HepG2 (cell line): ENCODE measurements around the gene LIMA1. TPM values are rescaled to one million over a fixed set of nuclear protein-coding genes. Genes with fewer than 3 reads are reported as not detected.

Experiments used
- ATAC-seq: fragments of 200-7000 bp; cut with Tn5 transposase; 3 replicates; pipeline ENCODE4 v1.9.1; 2020; ENCODE audit warnings: mild to moderate bottlenecking, moderate library complexity
- BruUV-seq: library from RNA; stranded (reverse); fragments of 400-500 nt; replicated peaks from 2 replicates; lab custom pipeline; 2021; lab: Mats Ljungman, UMichigan
- CTCF ChIA-PET: fragments of 300-600 bp; formaldehyde crosslinking; extraction: SDS; loops from one replicate; lab custom pipeline; 2021; ENCODE audit warnings: low total read pairs, inconsistent platforms, low intra/inter-chr PET ratio; lab: Yijun Ruan, JAX
- POLR2A ChIA-PET: fragments of 350-600 bp; sonication (Branson Sonifier 250); formaldehyde crosslinking; loops from one replicate; lab custom pipeline; 2020; ENCODE audit warnings: antibody characterized with exemption, inconsistent platforms; lab: Yijun Ruan, JAX
- DNase-seq: peaks from one replicate; pipeline ENCODE4 v3.0.0-alpha.2; 2015; ENCODE audit warnings: low spot score
- FAIRE-seq: peaks from 3 replicates; lab custom pipeline; 2011; peaks lifted over from hg19 to GRCh38; lab: Jason Lieb, UNC
- H2AFZ ChIP-seq: one replicate; pipeline ENCODE4 v1.6.1; 2011; ENCODE audit warnings: low read length, inconsistent platforms
- H3K27ac ChIP-seq: fragments of 300-600 bp; 3 replicates; pipeline ENCODE4 v1.8.0; 2011; ENCODE audit warnings: mixed run types, mild to moderate bottlenecking, mixed read lengths, low read length, inconsistent platforms; ENCODE audit not compliant: insufficient read depth; ENCODE audit errors: extremely low read length
- H3K27me3 ChIP-seq, 2 experiments: fragments of 200-600 bp in 1 of 2; 2 replicates in 1 of 2; 3 replicates in 1 of 2; pipeline versions ENCODE4 v1.6.0 to v1.8.0; 2011; ENCODE audit warnings: low read length in 2 of 2, mild to moderate bottlenecking in 2 of 2, moderate library complexity in 2 of 2, inconsistent platforms in 1 of 2; ENCODE audit not compliant: insufficient read depth in 2 of 2, control insufficient read depth in 1 of 2
- H3K36me3 ChIP-seq, 2 experiments: fragments of 200-600 bp in 1 of 2; replicated peaks in 1 of 2; 2 replicates in 1 of 2; 3 replicates in 1 of 2; pipeline versions ENCODE4 v1.5.1 to v1.8.0; 2011; ENCODE audit warnings: low read length in 2 of 2, inconsistent platforms in 1 of 2; ENCODE audit not compliant: insufficient read depth in 2 of 2, control insufficient read depth in 1 of 2
- H3K4me1 ChIP-seq: 2 replicates; pipeline ENCODE4 v1.5.1; 2012; ENCODE audit warnings: low read length, inconsistent platforms; ENCODE audit not compliant: insufficient read depth
- H3K4me2 ChIP-seq: 2 replicates; pipeline ENCODE4 v1.6.0; 2011; ENCODE audit warnings: low read depth, low read length, inconsistent platforms
- H3K4me3 ChIP-seq, 3 experiments: fragments of 200-600 bp in 1 of 3; sonication (generic), shearing (Covaris generic) in 1 of 3; replicated peaks in 1 of 3; 2 replicates each; pipeline ENCODE4 v1.5.1; 2011 to 2016; ENCODE audit warnings: low read length in 3 of 3, inconsistent platforms in 2 of 3, low read depth in 2 of 3, mild to moderate bottlenecking in 2 of 3, control low read depth in 1 of 3, mixed read lengths in 1 of 3; ENCODE audit not compliant: insufficient read depth in 1 of 3
- H3K79me2 ChIP-seq: one replicate; pipeline ENCODE4 v1.6.1; 2011; ENCODE audit warnings: low read length, inconsistent platforms; ENCODE audit not compliant: insufficient read depth
- H3K9ac ChIP-seq: 2 replicates; pipeline ENCODE4 v1.6.0; 2011; ENCODE audit warnings: mild to moderate bottlenecking, low read depth, low read length, inconsistent platforms; ENCODE audit not compliant: insufficient read depth
- H3K9me3 ChIP-seq: 2 replicates; pipeline ENCODE4 v1.5.1; 2012; ENCODE audit warnings: mild to moderate bottlenecking, low read length
- H4K20me1 ChIP-seq: 2 replicates; pipeline ENCODE4 v1.6.0; 2011; ENCODE audit warnings: inconsistent platforms, mild to moderate bottlenecking, low read length, moderate library complexity; ENCODE audit not compliant: insufficient read depth
- ARNTL ChIP-seq: sonication (generic); formaldehyde crosslinking; IDR thresholded peaks from 2 replicates; pipeline ENCODE4 v1.4.0; 2020; ENCODE audit warnings: mild to moderate bottlenecking, missing genetic modification reagents
- ELF3 ChIP-seq: IDR thresholded peaks from 2 replicates; pipeline ENCODE4 v1.6.1; 2016; ENCODE audit warnings: missing genetic modification reagents, missing compliant biosample characterization
- SOX13 ChIP-seq, 3 experiments: fragments of 450-650 bp in 1 of 3; sonication (generic) in 1 of 3; formaldehyde crosslinking in 1 of 3; IDR thresholded peaks in 2 of 3; conservative IDR thresholded peaks in 1 of 3; 2 replicates each; pipeline versions ENCODE4 v1.5.0 to v1.6.1; 2016 to 2020; ENCODE audit warnings: antibody characterized with exemption in 1 of 3, mild to moderate bottlenecking in 1 of 3, missing compliant biosample characterization in 1 of 3, missing genetic modification reagents in 1 of 3, moderate library complexity in 1 of 3
- ZNF326 ChIP-seq: sonication (generic); formaldehyde crosslinking; IDR thresholded peaks from 2 replicates; pipeline ENCODE4 v1.4.0; 2020; ENCODE audit warnings: missing genetic modification reagents, borderline replicate concordance
- ZNF33B ChIP-seq: sonication (generic); formaldehyde crosslinking; IDR thresholded peaks from 2 replicates; pipeline ENCODE4 v1.5.1; 2020; ENCODE audit warnings: mild to moderate bottlenecking, missing genetic modification reagents
- ZNF784 ChIP-seq: sonication (generic); formaldehyde crosslinking; IDR thresholded peaks from 2 replicates; pipeline ENCODE4 v1.5.1; 2020; ENCODE audit warnings: missing genetic modification reagents, mild to moderate bottlenecking, borderline replicate concordance
- WGBS: methylation state at CpG from one replicate; pipeline ENCODE4 v1.1.6; 2017; ENCODE audit warnings: low lambda C conversion rate; 5-methylcytosine and 5-hydroxymethylcytosine counted together
- in situ Hi-C: cut with HindIII; loops from 2 replicates; pipeline ENCODE4 v1.10.0; 2017; ENCODE audit warnings: low pct_unique_long_range_greater_than_20kb; ENCODE audit not compliant: extremely low pct_ligation_motif_present
- intact Hi-C: fragments of 100-400 bp; cut with micrococcal nuclease; formaldehyde crosslinking; loops from one replicate; pipeline ENCODE4 v1.10.0; 2022; ENCODE audit not compliant: unreplicated experiment
- polyA plus RNA-seq, 8 experiments: library from polyadenylated mRNA; depleted of rRNA in 3 of 8; stranded (reverse) in 7 of 8; unstranded in 1 of 8; fragments of >200 nt; fragmentation: Illumina TruSeq in 4 of 8; extraction: Trizol in 4 of 8; gene quantifications; 2 replicates each; pipeline versions ENCODE4 v1.2.1 to v1.2.3, GENCODE V29; 2011 to 2016; ENCODE audit warnings: low read depth in 4 of 8, missing spikeins in 1 of 8, mixed read lengths in 1 of 8; ENCODE audit not compliant: insufficient read depth in 1 of 8
- total RNA-seq, 5 experiments: library from RNA; depleted of rRNA; stranded (reverse); fragments of >200 nt; fragmentation: Illumina TruSeq; extraction: Trizol; gene quantifications; 2 replicates each; pipeline ENCODE4 v1.2.3, GENCODE V29; 2016; ENCODE audit warnings: low read depth in 1 of 5
- TF ChIP-seq, protein P1 (sequence below): sonication (generic); formaldehyde crosslinking; IDR thresholded peaks from 2 replicates; pipeline ENCODE4 v1.5.0; 2020; ENCODE audit warnings: mild to moderate bottlenecking, missing genetic modification reagents
- TF ChIP-seq, protein P2 (sequence below): sonication (generic); formaldehyde crosslinking; IDR thresholded peaks from 2 replicates; pipeline ENCODE4 v1.5.1; 2020; ENCODE audit warnings: mild to moderate bottlenecking, missing genetic modification reagents, moderate library complexity

The LIMA1 gene
- total and polyA plus RNA-seq, 2 of the 13 experiments (the other 11 are each of a cell fraction or from before 2014, with no cell fraction given): 13.0 to 19.8 TPM

DNA sequence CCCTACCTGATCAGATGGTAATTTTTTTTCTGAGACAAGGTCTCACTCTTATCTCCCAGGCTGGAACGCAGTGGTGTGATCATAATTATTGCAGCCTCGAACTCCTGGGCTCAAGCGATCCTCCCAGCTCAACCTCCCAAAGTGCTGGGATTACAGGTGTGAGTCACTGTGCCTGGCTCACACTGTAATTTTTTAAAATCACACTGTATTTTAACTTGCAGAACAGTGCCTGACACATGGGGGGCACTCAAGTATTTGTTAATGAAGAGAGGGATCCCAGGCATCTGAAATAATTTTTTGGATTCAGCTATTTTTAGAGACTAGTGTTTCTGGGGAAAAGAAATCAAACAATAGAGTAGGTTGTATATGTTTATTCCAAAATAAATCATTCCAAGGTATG, 21.7 kb downstream of the LIMA1 start (continued):
- TF ChIP-seq, protein P1, sequence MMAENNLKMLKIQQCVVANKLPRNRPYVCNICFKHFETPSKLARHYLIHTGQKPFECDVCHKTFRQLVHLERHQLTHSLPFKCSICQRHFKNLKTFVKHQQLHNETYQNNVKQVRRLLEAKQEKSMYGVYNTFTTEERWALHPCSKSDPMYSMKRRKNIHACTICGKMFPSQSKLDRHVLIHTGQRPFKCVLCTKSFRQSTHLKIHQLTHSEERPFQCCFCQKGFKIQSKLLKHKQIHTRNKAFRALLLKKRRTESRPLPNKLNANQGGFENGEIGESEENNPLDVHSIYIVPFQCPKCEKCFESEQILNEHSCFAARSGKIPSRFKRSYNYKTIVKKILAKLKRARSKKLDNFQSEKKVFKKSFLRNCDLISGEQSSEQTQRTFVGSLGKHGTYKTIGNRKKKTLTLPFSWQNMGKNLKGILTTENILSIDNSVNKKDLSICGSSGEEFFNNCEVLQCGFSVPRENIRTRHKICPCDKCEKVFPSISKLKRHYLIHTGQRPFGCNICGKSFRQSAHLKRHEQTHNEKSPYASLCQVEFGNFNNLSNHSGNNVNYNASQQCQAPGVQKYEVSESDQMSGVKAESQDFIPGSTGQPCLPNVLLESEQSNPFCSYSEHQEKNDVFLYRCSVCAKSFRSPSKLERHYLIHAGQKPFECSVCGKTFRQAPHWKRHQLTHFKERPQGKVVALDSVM (CRISPR knock-in tag): peak; percentile 48; the same call in 1 of the 2 replicates

- Histone ChIP-seq H3K27me3 (no peaks in the 10 kb centered on the region), H2AFZ (no peak overlapping the region), H3K36me3 (no peaks in the 10 kb centered on the region), H3K4me1 (peaks cover 86% of the 10 kb centered on the region), H3K79me2 (no peaks in the 10 kb centered on the region), H3K4me2 (no peak overlapping the region), H4K20me1 (no peaks in the 10 kb centered on the region), H3K4me3 (no peak overlapping the region), H3K9ac (no peak overlapping the region), H3K9me3 (no peaks in the 10 kb centered on the region), H3K27ac (peak overlapping the region; percentile 40)
- BruUV-seq: no TSS peak
- DNase-seq (no peak), FAIRE-seq (no peak), ATAC-seq (peak; percentile 32; the same call in 2 of the 3 replicates)
- POLR2A ChIA-PET: interaction anchor here (1.2 to 4.3 kb wide), 4 partner anchors 14 to 29 kb away, joined by 3 to 34 read pairs (median 26); partner anchors contain the start of gene LIMA1
- intact Hi-C loops (no loop called here), in situ Hi-C loops (no loop called here)
- CTCF ChIA-PET: no interaction called here
- WGBS: 71% methylated on average over 5 of the region's 5 CpGs
- TF ChIP-seq, protein P2, sequence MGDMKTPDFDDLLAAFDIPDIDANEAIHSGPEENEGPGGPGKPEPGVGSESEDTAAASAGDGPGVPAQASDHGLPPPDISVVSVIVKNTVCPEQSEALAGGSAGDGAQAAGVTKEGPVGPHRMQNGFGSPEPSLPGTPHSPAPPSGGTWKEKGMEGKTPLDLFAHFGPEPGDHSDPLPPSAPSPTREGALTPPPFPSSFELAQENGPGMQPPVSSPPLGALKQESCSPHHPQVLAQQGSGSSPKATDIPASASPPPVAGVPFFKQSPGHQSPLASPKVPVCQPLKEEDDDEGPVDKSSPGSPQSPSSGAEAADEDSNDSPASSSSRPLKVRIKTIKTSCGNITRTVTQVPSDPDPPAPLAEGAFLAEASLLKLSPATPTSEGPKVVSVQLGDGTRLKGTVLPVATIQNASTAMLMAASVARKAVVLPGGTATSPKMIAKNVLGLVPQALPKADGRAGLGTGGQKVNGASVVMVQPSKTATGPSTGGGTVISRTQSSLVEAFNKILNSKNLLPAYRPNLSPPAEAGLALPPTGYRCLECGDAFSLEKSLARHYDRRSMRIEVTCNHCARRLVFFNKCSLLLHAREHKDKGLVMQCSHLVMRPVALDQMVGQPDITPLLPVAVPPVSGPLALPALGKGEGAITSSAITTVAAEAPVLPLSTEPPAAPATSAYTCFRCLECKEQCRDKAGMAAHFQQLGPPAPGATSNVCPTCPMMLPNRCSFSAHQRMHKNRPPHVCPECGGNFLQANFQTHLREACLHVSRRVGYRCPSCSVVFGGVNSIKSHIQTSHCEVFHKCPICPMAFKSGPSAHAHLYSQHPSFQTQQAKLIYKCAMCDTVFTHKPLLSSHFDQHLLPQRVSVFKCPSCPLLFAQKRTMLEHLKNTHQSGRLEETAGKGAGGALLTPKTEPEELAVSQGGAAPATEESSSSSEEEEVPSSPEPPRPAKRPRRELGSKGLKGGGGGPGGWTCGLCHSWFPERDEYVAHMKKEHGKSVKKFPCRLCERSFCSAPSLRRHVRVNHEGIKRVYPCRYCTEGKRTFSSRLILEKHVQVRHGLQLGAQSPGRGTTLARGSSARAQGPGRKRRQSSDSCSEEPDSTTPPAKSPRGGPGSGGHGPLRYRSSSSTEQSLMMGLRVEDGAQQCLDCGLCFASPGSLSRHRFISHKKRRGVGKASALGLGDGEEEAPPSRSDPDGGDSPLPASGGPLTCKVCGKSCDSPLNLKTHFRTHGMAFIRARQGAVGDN (CRISPR knock-in tag): peak; percentile 21; the same call in 1 of the 2 replicates
- no peak for TF ChIP-seq SOX13 (IDR thresholded peaks at IDR 0.05)
- TF ChIP-seq SOX13 (CRISPR knock-in tag; conservative IDR thresholded peaks at IDR 0.05 in 1 of 2, IDR thresholded peaks at IDR 0.05 in 1 of 2): no peak
- no peak for TF ChIP-seq ZNF784
- TF ChIP-seq ZNF33B: no peak
- no peak for TF ChIP-seq ARNTL (CRISPR knock-in tag)
- TF ChIP-seq ZNF326: no peak
- no peak for TF ChIP-seq ELF3 (CRISPR knock-in tag)
Observed at GRCh38 chr12:50258167-50258551, 25.2 kb downstream of the LIMA1 start.
